SW480 (cell line): ENCODE results near the gene PTGR3.

Experiments
- DNase-seq: peaks from one replicate; pipeline ENCODE4 v3.0.0-alpha.2; 2016; ENCODE audit warnings: low spot score

PTGR3 gene

DNA sequence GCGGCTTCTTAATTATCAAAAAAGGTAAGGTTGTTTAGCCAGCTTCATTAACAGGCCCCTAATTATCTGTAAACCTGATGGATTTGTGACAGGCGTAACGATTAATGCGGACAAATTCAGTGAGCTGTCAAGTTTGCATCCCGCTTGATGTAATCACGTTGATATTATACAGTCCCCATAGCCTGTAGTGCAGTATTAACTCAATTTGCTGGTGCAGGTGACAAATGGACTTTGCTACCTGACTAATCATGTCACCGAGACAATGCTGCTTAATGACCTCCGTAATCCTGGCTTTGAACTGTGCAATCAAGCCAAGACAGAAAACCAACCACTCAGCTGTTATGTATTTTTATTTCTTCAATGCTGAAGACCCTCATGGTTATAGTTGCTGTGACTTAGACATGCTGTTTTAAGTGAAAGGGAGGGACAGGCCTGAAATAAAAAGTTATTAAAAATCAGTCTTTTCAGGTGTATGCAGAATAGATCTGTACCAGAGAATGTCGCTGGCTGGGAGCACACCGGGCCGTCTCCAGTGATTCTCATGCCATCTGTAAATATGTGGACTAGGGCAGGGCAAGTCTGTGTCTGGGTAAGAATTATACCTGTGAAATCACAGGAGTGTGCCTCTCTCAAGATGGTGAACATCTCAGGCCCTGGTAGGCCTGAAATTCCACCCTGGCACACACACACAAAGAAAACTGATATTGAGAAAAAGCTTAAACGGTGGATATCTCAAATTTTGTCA lies 6.0 kb upstream of the PTGR3 start:
- peak; percentile 77 for DNase-seq

DNA sequence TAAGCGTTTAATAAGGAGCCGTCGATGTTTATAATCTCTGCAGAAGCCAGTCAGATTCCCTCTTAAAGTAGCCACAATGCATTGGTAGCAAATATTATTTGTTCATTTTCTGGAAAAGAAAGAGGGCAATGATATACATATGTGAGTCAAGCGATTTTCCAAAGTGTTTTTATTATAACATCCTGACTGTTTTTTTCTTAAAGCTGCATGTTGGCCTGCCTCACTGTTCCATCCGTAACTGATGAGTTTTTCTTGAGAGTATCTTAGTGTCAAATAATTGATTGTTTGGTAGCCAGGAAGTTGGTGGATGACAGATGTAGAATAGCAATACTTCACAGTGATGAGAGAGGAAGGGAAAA lies 5.4 kb upstream of the PTGR3 start:
- DNase-seq = no peak

- DNase-seq = no peak
Measured at GRCh38 chr18:75213611-75214331, 4.8 kb upstream of the PTGR3 start.

GRCh38 chr18:75212751-75213090 lies 3.8 kb upstream of the PTGR3 start:
- no peak for DNase-seq

DNA sequence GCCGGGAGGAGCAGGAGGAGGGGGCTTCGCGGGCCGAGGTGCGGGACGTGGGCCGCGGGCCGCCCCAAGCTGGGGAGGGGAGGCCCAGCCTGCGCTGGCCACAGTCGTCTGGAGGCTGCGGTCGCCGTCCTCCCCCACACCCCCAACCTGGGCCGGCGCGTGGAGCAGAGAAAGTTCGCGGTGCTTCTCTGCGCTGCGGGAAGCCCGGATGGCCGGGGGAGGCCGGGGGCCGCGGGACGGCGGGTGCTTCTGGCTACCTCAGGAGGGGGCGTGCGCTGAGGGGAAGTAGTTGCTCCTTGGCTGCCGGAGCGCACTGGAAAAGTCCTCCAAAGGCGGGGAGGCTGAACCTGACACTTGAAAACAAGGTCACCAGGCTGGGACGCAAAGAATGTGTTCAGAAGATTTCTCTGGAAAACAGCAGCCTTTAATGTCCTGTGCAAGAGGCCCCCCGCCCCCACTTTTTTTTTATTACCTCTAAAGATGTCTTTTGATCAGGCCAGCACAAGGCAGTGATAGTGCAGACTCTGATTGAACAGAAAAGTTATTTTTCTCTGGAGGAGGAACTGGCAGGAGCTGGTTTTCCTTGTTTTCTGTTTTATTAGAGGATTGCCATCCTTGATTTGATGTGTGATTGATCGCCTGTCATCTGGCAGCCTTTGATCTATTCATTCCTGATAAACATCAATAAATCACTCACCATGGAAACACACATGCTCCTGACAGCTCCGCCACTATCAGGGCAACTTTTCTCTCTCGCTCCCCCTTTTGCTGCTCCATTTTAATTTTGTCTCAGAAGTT lies 3.2 kb upstream of the PTGR3 start:
- peak; percentile 44 for DNase-seq

GRCh38 chr18:75211626-75211952 lies 2.6 kb upstream of the PTGR3 start:
- DNase-seq = no peak

GRCh38 chr18:75211002-75211621 lies 2.2 kb upstream of the PTGR3 start:
- no peak for DNase-seq

DNA sequence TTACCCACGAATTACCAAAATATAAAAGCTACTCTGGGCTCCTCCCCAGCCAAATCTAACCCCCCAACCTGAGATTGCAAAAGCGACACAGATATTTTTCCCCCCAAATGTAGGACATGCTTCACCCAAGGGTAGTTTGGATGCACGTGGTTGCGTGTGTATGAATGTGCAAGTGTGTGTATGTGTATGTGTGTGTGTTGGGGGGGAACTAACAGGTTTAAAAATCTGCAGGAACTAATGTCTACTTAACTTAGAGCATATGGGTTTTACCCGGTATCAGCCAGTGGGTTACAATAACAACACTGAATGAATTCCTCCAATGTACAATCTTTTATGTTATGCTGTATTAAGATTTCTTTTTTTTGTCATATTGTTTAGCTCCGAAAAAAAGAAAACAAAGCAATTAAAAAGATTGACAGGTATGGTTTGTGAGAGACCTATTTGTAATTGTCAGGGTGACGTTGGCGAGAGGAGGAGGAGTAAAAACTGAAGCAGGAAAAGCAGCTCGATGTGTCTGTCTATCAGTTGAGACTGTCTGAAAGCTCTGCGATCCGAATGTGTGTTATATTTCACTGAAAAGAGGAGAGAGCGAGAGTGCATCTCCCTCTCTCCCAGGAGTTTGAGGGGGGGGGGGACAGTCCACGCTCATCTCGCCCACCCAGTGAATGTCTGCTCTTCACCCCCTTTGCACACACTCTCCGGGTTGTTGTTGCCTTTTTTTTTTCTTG lies 1.5 kb upstream of the PTGR3 start, which contains the start of gene TSHZ1:
TSS of gene TSHZ1 (plus strand) at position 524 of the 728 bp plus-strand sequence. CDS start 1,080 bp downstream, outside the sequence.
- peak; percentile 86 for DNase-seq

DNA sequence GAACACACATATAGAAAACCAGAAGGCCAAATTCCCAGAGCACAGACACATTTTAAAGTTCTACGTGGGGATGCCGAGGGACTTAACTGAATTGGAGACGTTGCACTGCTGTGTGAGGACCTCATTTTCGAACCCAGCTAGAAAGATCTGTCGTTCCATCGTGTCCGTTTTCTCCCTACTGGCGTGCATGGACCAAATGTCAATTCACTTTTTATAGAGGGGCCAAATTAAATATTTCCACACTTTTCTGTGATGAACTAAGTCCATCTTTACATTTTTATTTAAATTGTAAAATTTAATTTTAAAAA lies 966 bp upstream of the PTGR3 start:
- DNase-seq = no peak

- DNase-seq = no peak
Measured at GRCh38 chr18:75208836-75209128, 157 bp downstream of the PTGR3 start.

DNA sequence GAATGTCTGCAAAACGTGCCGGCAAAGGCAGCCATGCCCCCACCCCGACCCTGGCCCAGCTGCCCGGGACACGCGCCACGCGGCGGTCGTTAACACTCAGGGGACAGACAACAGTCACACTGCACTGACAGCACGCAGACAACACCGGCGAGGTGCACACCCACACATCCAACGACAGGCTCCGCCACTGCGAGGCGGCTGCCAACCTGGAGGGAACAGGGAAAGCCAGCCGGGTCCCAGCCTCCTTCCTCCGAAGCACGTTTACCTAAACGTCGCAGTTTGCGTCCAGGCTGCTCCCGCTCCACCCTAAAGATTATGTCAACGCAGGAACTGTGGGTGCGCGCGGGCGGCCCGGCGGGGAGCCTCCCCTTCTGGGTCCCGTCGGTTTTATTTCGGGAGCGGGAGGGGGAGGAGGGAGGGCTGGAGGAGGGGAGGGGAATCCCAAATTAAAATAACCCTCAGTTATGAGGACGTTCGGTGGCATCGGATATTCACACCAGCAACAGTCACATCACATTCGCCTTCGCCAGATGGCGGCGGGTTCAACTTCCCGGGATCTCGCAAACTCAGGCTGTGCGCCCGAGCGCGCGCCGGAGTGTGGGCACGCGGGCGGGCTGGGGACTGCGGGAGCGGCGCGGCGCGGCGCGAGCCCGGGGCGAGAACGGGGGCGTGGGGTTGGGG lies 644 bp downstream of the PTGR3 start:
- peak; percentile 39 for DNase-seq

GRCh38 chr18:75207310-75208154 lies 1.4 kb downstream of the PTGR3 start:
- DNase-seq = no peak

DNA sequence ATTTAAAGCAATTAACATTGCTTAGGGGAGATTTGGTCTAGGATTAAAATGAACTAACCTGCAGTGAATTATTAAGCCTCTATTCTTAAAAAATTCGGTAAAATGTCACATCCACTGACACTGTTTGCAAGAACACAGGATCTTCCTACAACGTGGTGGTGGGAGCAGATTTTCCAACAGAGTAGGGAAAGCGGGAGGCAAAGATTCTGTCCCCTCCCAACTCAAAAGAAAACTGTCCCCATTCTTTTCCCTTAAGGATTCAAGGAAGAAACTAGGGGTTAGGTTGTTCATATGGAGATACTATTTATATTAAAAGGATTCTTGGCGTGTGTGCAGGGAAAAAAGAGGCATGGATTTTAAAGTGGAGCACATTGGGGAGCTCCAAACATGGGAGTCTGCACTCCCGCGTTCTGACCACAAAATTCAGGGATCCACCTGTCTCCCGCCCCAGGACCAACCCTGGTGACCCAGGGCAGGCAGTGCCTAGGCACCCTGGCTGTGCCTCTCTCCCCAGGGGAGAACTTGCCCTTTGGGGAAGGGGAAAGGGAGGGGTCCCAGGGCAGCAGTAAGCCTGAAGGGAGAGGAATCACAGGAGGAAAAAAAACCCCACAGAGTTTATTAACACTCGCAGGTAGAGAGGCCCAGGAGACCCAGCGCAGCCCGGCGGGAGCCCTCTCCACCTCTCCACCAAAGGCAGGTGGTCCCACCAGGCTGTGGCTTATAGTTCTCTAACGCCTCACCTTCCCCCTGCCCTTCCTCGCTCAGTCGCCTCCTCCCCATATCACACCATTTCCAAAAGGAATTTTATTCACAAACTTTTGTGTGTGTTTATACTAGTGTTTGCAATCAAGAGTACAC lies 2.3 kb downstream of the PTGR3 start:
- DNase-seq = no peak

- DNase-seq = no peak
Measured at GRCh38 chr18:75205514-75206132, 3.3 kb downstream of the PTGR3 start.

DNA sequence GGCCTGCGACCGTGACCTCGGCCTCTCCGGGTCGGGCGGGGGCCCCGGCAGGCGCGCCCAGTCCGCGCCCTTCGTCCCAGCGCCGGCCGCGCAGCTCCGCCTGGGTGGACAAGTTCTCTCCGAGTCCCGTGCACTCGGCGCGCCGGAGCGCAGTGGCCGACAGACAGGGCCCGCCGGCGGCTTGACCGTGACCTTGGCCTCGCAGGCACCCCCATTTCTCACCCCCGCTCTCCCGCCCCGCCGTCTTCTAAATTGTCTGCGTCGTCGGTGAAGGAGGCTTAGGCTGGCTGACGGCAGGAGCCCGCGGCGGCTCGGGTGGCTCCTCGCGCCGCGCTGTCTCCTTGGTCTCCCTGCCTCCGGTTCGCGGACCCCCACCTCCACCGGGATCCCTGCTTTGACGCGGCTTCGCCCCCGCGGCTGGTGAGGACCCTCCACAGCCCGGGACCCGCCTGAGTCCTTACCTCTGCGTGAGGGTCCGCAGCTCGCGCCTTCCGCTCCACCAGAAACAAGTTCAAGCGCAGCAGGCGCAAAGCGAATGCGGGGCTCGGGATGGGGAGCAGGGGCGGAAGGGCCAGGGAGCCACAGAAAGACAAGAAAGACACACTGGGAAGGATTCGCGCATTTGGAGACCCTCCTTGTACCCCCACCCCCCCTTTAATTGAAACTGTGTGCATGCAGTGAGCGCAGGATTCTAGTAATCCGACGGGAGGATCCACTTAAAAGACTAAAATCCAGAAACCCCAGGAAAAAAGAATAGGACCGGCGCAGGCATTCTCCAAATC lies 4.0 kb downstream of the PTGR3 start:
- DNase-seq = no peak

- no peak for DNase-seq
Measured at GRCh38 chr18:75204269-75204731, 4.6 kb downstream of the PTGR3 start.

DNA sequence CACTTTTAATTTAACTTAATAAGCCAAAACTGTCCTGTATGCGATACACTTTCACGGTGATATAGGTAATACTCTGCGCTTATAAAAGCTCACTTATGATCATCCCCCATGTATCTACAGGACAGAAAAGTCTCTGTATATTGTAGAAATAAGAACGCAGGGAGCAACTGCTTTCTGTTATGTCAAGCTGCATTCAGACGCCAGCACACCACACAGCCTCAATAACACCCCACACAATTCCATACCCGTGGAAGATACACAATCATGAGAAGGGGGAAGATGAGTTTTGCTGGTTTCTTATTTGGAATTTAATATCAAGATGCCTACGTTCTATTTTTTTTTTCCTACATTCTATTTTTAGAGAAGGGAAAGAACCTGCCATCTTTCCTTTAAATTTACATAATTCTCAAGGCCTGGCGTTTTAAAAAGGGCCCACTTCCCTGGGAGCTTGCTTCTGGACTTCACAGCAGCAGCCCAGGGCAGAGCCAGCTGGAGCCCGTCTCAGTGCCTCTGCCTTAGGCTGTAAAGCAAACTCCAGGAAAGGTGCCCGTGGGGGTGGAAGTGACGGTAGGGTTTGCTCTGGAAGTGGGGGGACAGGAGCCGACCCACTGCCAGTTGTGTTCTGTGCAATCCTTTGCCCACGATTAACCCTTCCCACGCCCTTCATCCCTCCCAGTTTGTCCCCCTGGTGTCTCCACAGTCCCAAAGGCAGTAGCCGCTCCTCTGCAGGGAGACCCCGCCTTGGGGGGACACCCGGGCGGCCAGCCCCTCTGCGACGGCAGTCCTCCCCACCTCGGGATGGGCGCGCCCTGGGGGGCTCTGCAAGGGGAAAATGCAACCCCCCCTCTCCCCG lies 5.3 kb downstream of the PTGR3 start:
- DNase-seq = no peak
